ENCODE results near the gene ZNF554.
"Not testable (repeated sequence)": the region's sequence is repeated elsewhere in the genome, so short reads cannot be mapped to it uniquely, and the experiment has no call there.

Gene ZNF554

GRCh38 chr19:2808129-2808941 lies 11.3 kb upstream of the ZNF554 start:
- no peak for DNase-seq

GRCh38 chr19:2809387-2810140 lies 10.1 kb upstream of the ZNF554 start:
- DNase-seq, result no peak

GRCh38 chr19:2810141-2811091 lies 9.3 kb upstream of the ZNF554 start:
- no peak for DNase-seq

- no peak for DNase-seq
Measured at GRCh38 chr19:2811221-2811722, 8.4 kb upstream of the ZNF554 start.

- DNase-seq, result no peak
Measured at GRCh38 chr19:2811735-2812413, 7.8 kb upstream of the ZNF554 start.

- no peak for DNase-seq
Measured at GRCh38 chr19:2812414-2813234, 7.0 kb upstream of the ZNF554 start.

- DNase-seq, result no peak
Measured at GRCh38 chr19:2813235-2814160, 6.2 kb upstream of the ZNF554 start.

- no peak for DNase-seq
Measured at GRCh38 chr19:2814426-2814825, 5.2 kb upstream of the ZNF554 start.

GRCh38 chr19:2815191-2815614 lies 4.5 kb upstream of the ZNF554 start:
- DNase-seq, result no peak

- no peak for DNase-seq
Measured at GRCh38 chr19:2815923-2816322, 3.7 kb upstream of the ZNF554 start.

- no peak for DNase-seq
Measured at GRCh38 chr19:2816641-2817040, 3.0 kb upstream of the ZNF554 start.

- not testable (repeated sequence) for DNase-seq
Measured at GRCh38 chr19:2817237-2817829, 2.3 kb upstream of the ZNF554 start.

- DNase-seq, result peak; percentile 13
Measured at GRCh38 chr19:2820112-2820702, 539 bp downstream of the ZNF554 start.

- DNase-seq, result no peak
Measured at GRCh38 chr19:2822846-2823245, 3.2 kb downstream of the ZNF554 start.

GRCh38 chr19:2823646-2824045 lies 4.0 kb downstream of the ZNF554 start:
- no peak for DNase-seq

- DNase-seq, result no peak
Measured at GRCh38 chr19:2824129-2824528, 4.5 kb downstream of the ZNF554 start.

GRCh38 chr19:2827022-2827421 lies 7.4 kb downstream of the ZNF554 start:
- DNase-seq, result no peak

GRCh38 chr19:2827840-2828489 lies 8.3 kb downstream of the ZNF554 start:
- DNase-seq, result no peak

All from NCI-H2227 treated with DMSO at 0.1 percent for 48 hours (cell line).